Glomerular visceral epithelial cell (primary cell): ENCODE data around the gene ZNF805.
A peak's percentile ranks its signal among the peaks of the same experiment; 100 is the strongest.
"Not testable (repeated sequence)": the region's sequence is repeated elsewhere in the genome, so short reads cannot be mapped to it uniquely, and the experiment has no call there.

ENCODE experiments used
- DNase-seq: peaks from one replicate; pipeline ENCODE4 v3.0.0-alpha.2; 2016; ENCODE audit errors: extremely low spot score

The ZNF805 gene

GRCh38 chr19:57240311-57241090 lies at the start of gene ZNF805:
TSS of gene ZNF805 (plus strand) at chr19:57240632. CDS start at chr19:57240892, 260 bp downstream.
- peak; percentile 91 for DNase-seq

- DNase-seq: peak; percentile 83
Observed at GRCh38 chr19:57191141-57192076, 49.0 kb upstream of the ZNF805 start, which contains the start of gene ZNF264. TSS of gene ZNF264 (plus strand) at chr19:57191500. CDS start at chr19:57191914, 414 bp downstream.

- peak; percentile 33 for DNase-seq
Observed at GRCh38 chr19:57192077-57192420, 48.4 kb upstream of the ZNF805 start.

GRCh38 chr19:57192993-57193392 lies 47.4 kb upstream of the ZNF805 start:
- no peak for DNase-seq

- DNase-seq: not testable (repeated sequence)
Observed at GRCh38 chr19:57197874-57198273, 42.6 kb upstream of the ZNF805 start.

GRCh38 chr19:57202160-57202559 lies 38.3 kb upstream of the ZNF805 start:
- DNase-seq: no peak

GRCh38 chr19:57210381-57210780 lies 30.1 kb upstream of the ZNF805 start:
- DNase-seq: no peak

- DNase-seq: no peak
Observed at GRCh38 chr19:57212109-57212508, 28.3 kb upstream of the ZNF805 start.

GRCh38 chr19:57227502-57227901 lies 12.9 kb upstream of the ZNF805 start:
- DNase-seq: no peak

- no peak for DNase-seq
Observed at GRCh38 chr19:57231686-57232085, 8.7 kb upstream of the ZNF805 start.

GRCh38 chr19:57233207-57233606 lies 7.2 kb upstream of the ZNF805 start:
- no peak for DNase-seq

GRCh38 chr19:57239982-57240310 lies 486 bp upstream of the ZNF805 start:
- no peak for DNase-seq

GRCh38 chr19:57241176-57241575 lies 744 bp downstream of the ZNF805 start:
- no peak for DNase-seq

- no peak for DNase-seq
Observed at GRCh38 chr19:57242821-57243220, 2.4 kb downstream of the ZNF805 start.

- DNase-seq: no peak
Observed at GRCh38 chr19:57244513-57244912, 4.1 kb downstream of the ZNF805 start.

- DNase-seq: no peak
Observed at GRCh38 chr19:57245066-57245465, 4.6 kb downstream of the ZNF805 start.

GRCh38 chr19:57245959-57246358 lies 5.5 kb downstream of the ZNF805 start:
- no peak for DNase-seq

- DNase-seq: no peak
Observed at GRCh38 chr19:57248646-57249045, 8.2 kb downstream of the ZNF805 start.

- no peak for DNase-seq
Observed at GRCh38 chr19:57249329-57249728, 8.9 kb downstream of the ZNF805 start.

- DNase-seq: not testable (repeated sequence)
Observed at GRCh38 chr19:57253767-57254166, 13.3 kb downstream of the ZNF805 start.

GRCh38 chr19:57262044-57262443 lies 21.6 kb downstream of the ZNF805 start:
- no peak for DNase-seq

GRCh38 chr19:57263244-57263741 lies 22.9 kb downstream of the ZNF805 start:
- no peak for DNase-seq

- DNase-seq: peak; percentile 66
Observed at GRCh38 chr19:57267291-57267690, 26.9 kb downstream of the ZNF805 start.
